Transverse colon (tissue), 4 donors: ENCODE data around the gene EED.

ENCODE experiments used
- CTCF ChIP-seq, 5 experiments: fragments of 200-600 bp in 3 of 5; fragments of 450-650 bp in 2 of 5; sonication (generic) in 3 of 5; IDR thresholded peaks; 1 replicate in 2 of 5; 2 replicates in 3 of 5; pipeline ENCODE4 v1.5.1; 2016 to 2017; ENCODE audit warnings: antibody characterized with exemption in 5 of 5, inconsistent platforms in 3 of 5, mild to moderate bottlenecking in 2 of 5, moderate library complexity in 1 of 5
- EP300 ChIP-seq: sonication (generic); formaldehyde crosslinking; IDR thresholded peaks from one replicate; pipeline ENCODE4 v1.6.1; 2017; ENCODE audit warnings: antibody characterized with exemption, low read depth
- POLR2A ChIP-seq: fragments of 450-650 bp; IDR thresholded peaks from one replicate; pipeline ENCODE4 v1.6.1; 2016; ENCODE audit warnings: antibody characterized with exemption, mild to moderate bottlenecking, moderate library complexity
- POLR2AphosphoS5 ChIP-seq, 3 donors: sonication (generic); formaldehyde crosslinking; IDR thresholded peaks; one replicate each; pipeline ENCODE4 v1.6.1; 2016; ENCODE audit warnings: antibody characterized with exemption in 3 of 3

GRCh38 chr11:86288776-86289507 is 44.4 kb downstream of the EED start:
- TF ChIP-seq CTCF (IDR thresholded peaks at IDR 0.05) (no peak), POLR2A (no peak), POLR2AphosphoS5 (IDR thresholded peaks at IDR 0.05) (no peak), EP300 (no peak)
